Measurements from ENCODE around the gene TRRAP. TPM values are rescaled to one million over a fixed set of nuclear protein-coding genes. Genes with fewer than 3 reads are reported as not detected.

TRRAP gene
- polyA plus RNA-seq, 2 of the 4 experiments (the other 2 are of a cell fraction), result 12.2 to 22.1 TPM

GRCh38 chr7:99027841-99028240 lies 149.5 kb downstream of the TRRAP start:
- no peak for FAIRE-seq
- POLR2A ChIA-PET, result no interaction called here
- no peak overlapping the region for H3K4me3 ChIP-seq
- TF ChIP-seq PHF8 (IDR thresholded peaks at IDR 0.05; ENCODE audit: borderline replicate concordance, low read depth) (no peak), CTCF (IDR thresholded peaks at IDR 0.05) (no peak), HOXB13 (CRISPR knock-in tag; IDR thresholded peaks at IDR 0.05; ENCODE audit: low read depth) (no peak), HES2 (IDR thresholded peaks at IDR 0.05) (no peak), CEBPB (IDR thresholded peaks at IDR 0.05) (no peak), HOXA7 (CRISPR knock-in tag; IDR thresholded peaks at IDR 0.05) (no peak), ESRRA (IDR thresholded peaks at IDR 0.05; ENCODE audit: borderline replicate concordance, low read length) (no peak), MAZ (IDR thresholded peaks at IDR 0.05; ENCODE audit: borderline replicate concordance, low read depth, low read length) (no peak), POLR2A (IDR thresholded peaks at IDR 0.05; ENCODE audit: low read length) (no peak), EHMT2 (IDR thresholded peaks at IDR 0.05; ENCODE audit: low read depth) (no peak), HDAC2 (IDR thresholded peaks at IDR 0.05) (no peak), EHF (CRISPR knock-in tag; IDR thresholded peaks at IDR 0.05) (no peak), PBX3 (IDR thresholded peaks at IDR 0.05) (no peak), ZSCAN20 (CRISPR knock-in tag; IDR thresholded peaks at IDR 0.05) (no peak)
- TF ChIP-seq, protein P1, sequence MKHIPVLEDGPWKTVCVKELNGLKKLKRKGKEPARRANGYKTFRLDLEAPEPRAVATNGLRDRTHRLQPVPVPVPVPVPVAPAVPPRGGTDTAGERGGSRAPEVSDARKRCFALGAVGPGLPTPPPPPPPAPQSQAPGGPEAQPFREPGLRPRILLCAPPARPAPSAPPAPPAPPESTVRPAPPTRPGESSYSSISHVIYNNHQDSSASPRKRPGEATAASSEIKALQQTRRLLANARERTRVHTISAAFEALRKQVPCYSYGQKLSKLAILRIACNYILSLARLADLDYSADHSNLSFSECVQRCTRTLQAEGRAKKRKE (CRISPR knock-in tag; IDR thresholded peaks at IDR 0.05; ENCODE audit: low read depth), result no peak
- 97% methylated on average over 20 of the region's 20 CpGs for WGBS (ENCODE audit: missing lambda C conversion rate)
- H3K4me2 ChIP-seq, result no peak overlapping the region
- no peaks in the 10 kb centered on the region for H3K9me3 ChIP-seq
- peaks cover 8% of the 10 kb centered on the region; the same call in 1 of the 3 replicates for H3K4me1 ChIP-seq
- H3K27ac ChIP-seq, result no peak overlapping the region
- no peak for ATAC-seq
- CTCF ChIA-PET, result interaction anchor here (1.4 kb wide), 1 partner anchor 12 kb away, joined by 8 read pairs; no protein-coding TSS in a partner anchor
- DNase-seq (ENCODE audit: low read depth in 1 of 2, low spot score in 1 of 2), result no peak

DNA sequence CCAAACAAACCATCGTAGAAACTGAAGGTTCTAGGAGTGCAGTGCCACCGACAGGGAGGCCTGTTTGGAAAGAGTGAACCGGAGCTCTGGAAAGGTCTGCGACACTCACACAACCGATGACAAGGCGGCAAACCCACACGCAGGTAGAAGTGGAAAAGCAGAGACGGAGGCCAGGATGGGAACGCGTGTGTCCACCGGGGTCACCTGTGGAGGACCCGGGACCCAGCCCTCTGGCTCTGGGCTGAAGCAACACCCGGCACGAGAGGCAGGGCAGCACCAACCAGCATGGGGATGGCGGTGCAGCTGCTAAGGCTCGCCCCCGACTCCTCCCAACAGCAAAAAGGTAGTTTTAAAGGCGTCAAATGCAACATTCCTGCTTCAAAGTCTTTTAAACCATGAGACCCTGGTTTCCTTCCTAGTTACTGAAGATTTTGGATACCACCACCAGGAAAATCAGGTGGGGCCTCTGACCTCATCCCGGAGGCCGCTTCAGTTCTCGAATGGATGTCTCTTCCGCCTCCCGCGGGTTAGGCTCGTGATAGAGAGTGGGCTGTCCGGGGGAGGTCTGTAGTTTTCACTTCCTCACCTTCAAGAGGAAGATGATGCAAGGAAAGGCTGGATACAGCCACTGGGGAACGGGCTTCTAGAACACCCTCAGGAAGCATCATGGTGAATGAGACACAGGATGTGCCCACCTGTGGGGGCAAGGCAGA lies 150.1 kb downstream of the TRRAP start:
- H3K9me3 ChIP-seq, result no peaks in the 10 kb centered on the region
- ChIA-PET POLR2A (no interaction called here), CTCF (interaction anchor here (1.4 to 2.1 kb wide), 2 partner anchors 12 kb away, joined by 8 to 11 read pairs; no protein-coding TSS in a partner anchor)
- peak in 1 of 2 experiments; percentile 10; a peak in 1 of 6 replicates for ATAC-seq
- WGBS (ENCODE audit: missing lambda C conversion rate), result 94% methylated on average over 27 of the region's 27 CpGs
- no peak overlapping the region for H3K4me3 ChIP-seq
- H3K4me1 ChIP-seq, result peaks cover 8% of the 10 kb centered on the region; the same call in 1 of the 3 replicates
- DNase-seq (ENCODE audit: low read depth in 1 of 2, low spot score in 1 of 2), result no peak
- no peak overlapping the region for H3K4me2 ChIP-seq
- FAIRE-seq, result no peak
- no peak overlapping the region for H3K27ac ChIP-seq
- TF ChIP-seq HMGXB4 (CRISPR knock-in tag; IDR thresholded peaks at IDR 0.05; ENCODE audit: borderline replicate concordance), result no peak
- TF ChIP-seq ZFP36 (IDR thresholded peaks at IDR 0.05; ENCODE audit: borderline replicate concordance, partially characterized antibody), result no peak
- no peak for TF ChIP-seq EP300 (IDR thresholded peaks at IDR 0.05)
- no peak for TF ChIP-seq EHF (CRISPR knock-in tag; IDR thresholded peaks at IDR 0.05)
- no peak for TF ChIP-seq ZNF302 (CRISPR knock-in tag; IDR thresholded peaks at IDR 0.05)
- TF ChIP-seq, protein P2, sequence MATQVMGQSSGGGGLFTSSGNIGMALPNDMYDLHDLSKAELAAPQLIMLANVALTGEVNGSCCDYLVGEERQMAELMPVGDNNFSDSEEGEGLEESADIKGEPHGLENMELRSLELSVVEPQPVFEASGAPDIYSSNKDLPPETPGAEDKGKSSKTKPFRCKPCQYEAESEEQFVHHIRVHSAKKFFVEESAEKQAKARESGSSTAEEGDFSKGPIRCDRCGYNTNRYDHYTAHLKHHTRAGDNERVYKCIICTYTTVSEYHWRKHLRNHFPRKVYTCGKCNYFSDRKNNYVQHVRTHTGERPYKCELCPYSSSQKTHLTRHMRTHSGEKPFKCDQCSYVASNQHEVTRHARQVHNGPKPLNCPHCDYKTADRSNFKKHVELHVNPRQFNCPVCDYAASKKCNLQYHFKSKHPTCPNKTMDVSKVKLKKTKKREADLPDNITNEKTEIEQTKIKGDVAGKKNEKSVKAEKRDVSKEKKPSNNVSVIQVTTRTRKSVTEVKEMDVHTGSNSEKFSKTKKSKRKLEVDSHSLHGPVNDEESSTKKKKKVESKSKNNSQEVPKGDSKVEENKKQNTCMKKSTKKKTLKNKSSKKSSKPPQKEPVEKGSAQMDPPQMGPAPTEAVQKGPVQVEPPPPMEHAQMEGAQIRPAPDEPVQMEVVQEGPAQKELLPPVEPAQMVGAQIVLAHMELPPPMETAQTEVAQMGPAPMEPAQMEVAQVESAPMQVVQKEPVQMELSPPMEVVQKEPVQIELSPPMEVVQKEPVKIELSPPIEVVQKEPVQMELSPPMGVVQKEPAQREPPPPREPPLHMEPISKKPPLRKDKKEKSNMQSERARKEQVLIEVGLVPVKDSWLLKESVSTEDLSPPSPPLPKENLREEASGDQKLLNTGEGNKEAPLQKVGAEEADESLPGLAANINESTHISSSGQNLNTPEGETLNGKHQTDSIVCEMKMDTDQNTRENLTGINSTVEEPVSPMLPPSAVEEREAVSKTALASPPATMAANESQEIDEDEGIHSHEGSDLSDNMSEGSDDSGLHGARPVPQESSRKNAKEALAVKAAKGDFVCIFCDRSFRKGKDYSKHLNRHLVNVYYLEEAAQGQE (IDR thresholded peaks at IDR 0.05), result no peak
- no peak for TF ChIP-seq RCOR1 (IDR thresholded peaks at IDR 0.05; ENCODE audit: low read depth, low read length)
- TF ChIP-seq ELK1 (IDR thresholded peaks at IDR 0.05; ENCODE audit: low read depth, low read length), result no peak
- no peak for TF ChIP-seq MAX (IDR thresholded peaks at IDR 0.05)
- TF ChIP-seq FOSL2 (IDR thresholded peaks at IDR 0.05), result no peak
- TF ChIP-seq FOSL2 (CRISPR knock-in tag; IDR thresholded peaks at IDR 0.05), result no peak
